GM12891 (cell line): Measurements from ENCODE around the gene DLG1.

Source experiments
- PAX5 ChIP-seq: IDR thresholded peaks from 2 replicates; pipeline ENCODE4 v1.6.1; 2011; ENCODE audit warnings: low read length, moderate library complexity, mild to moderate bottlenecking; ENCODE audit not compliant: insufficient read depth, severe bottlenecking
- POLR2A ChIP-seq: IDR thresholded peaks from 2 replicates; pipeline ENCODE4 v1.6.1; 2011; ENCODE audit warnings: low read depth, low read length, control low read depth
- POLR2AphosphoS5 ChIP-seq: IDR thresholded peaks from 2 replicates; pipeline ENCODE4 v1.6.1; 2011; ENCODE audit warnings: low read depth, low read length, control low read depth
- POU2F2 ChIP-seq: IDR thresholded peaks from 2 replicates; pipeline ENCODE4 v1.6.1; 2011; ENCODE audit warnings: low read depth, mild to moderate bottlenecking, control low read depth, low read length, moderate library complexity
- SPI1 ChIP-seq: IDR thresholded peaks from 2 replicates; pipeline ENCODE4 v1.6.1; 2011; ENCODE audit warnings: low read depth, low read length, control low read depth
- TAF1 ChIP-seq: IDR thresholded peaks from 2 replicates; pipeline ENCODE4 v1.6.1; 2011; ENCODE audit warnings: low read depth, low read length, control low read depth

DNA sequence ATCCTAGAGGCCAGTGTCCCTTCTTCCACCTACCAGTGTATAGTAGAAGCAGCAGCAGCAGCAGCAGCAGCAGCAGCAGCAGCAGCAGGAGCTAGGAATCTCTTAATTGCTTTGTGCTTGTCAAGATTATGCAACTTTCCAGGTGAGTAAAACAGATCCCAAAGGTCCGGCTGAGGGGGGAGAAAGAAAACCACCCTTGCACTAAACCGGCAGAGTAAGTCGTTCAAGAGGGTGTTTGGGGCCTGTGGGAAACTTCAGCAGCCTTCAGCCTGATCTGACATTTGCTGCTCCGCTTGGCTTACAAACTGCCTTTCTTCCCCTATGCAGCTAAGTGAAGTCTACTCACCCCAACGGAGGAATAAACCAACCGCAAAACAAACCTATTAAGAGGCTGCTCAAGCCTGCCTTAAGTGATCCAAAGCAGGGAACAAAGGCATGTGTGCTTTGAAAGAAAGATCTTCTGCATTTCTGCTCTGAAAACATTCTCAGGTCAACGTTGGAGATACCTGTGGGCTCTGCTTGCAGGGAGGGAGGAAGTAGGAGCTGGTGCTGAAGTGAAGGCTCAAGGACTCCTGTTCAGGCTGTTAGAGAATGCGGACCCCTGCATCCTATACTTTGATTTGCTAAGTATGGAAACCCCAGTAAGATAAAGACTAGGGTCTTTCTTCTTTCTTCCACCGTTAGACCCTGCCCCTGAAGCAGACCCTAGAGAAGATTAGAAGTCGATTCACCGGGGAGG is 35.7 kb upstream of the DLG1 start:
- no peak for TF ChIP-seq POLR2A
- TF ChIP-seq POLR2AphosphoS5, result no peak
- no peak for TF ChIP-seq TAF1
- no peak for TF ChIP-seq POU2F2
- no peak for TF ChIP-seq SPI1
- TF ChIP-seq PAX5, result no peak
